ENCODE measurements around the gene PHF8.
A peak's percentile ranks its signal among the peaks of the same experiment; 100 is the strongest.

The PHF8 gene

DNA sequence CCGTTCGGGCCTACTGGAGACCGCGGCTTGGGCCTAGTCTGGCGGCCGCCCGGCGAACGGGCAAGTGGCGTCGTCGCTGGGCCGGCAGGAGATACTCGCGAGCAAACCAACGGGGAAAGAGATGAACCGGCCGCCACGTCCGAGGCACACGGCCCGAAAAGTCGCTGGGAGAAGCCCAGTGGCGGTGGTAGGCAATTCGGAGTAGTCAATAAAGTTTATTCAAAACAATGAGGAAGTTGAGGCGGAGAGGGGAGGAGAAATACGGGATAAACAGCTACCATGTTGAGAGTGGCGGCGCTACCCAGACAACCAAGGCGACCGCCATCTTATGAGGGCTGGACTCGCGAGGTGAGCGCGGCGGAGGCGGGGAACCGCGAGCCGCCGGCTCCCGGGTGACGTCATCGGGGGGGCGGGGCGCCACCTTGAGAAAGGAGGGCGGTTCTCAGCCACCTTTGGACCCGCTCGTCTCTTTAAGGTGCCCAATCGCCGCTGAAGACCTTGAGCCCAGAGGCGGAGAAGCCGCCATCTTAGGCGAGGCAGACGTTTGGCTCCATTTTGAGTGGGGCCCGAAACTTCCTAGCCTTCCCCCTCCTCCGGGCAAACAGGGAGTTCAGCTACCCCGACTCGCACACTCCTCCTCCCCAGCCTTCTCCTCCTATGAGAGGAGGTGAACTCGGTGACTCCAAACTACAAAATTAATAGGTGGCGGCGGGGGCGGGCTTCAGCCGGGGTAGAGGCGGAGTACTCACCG is at the start of gene PHF8:
PHF8 (minus strand) TSS at position 348 of the 751 bp plus-strand sequence. CDS start 1,745 bp downstream, outside the sequence.
- DNase-seq = peak; percentile 98

DNA sequence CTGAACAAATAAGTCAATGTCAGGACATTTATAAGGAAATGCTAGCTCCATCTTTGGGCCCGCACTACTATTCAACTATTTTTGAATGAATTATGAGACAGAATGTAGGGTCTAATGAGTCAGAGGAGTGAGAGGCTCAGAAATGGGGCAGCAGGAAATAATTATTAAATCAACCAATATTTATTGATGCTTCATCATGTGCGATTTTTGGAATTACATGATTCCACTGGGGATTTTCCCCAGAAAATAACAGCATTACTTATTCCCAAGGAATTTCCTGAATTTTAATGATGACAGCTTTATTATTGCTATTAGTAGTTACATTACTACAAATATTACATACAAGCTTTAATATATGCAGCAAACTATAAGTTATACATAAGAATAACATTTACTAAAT is 49.3 kb upstream of the PHF8 start:
- no peak for DNase-seq

DNA sequence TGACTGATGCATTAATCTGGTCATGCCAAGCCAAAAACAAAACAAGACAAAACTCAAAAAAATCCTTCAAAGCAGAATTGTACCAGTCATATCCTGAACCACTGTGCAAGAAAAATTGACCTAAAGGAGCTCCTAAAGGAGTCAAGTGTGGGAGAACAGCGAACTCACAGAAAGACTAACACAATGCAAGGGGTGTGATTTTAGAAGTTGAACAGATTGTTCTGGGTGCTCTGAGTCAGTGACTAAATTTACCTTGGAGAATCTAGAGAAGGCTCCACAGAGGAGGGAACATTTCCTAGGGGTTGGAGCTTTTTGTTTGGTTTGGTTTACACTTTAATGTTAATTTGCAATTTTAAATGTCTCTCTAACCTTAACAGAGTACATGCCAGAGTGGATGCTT is 48.9 kb upstream of the PHF8 start:
- no peak for DNase-seq

DNA sequence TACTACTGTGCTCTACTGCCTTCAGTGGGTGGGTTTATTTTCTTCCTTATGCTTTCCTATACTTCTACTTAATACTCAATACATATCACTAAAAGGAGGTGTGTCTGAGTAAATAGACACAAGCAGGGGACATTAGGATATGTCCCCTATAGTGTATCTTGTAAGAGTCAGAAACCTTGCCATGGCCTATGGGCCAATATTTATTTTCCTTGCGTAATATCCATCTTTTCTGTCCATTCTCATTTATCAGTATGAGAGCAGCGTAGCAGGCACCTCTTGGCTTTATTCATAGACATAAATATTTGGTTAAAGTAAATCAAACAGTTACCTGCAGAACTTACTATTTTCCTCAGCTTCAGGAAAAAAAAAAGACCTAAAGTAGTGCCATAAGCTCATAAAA is 46.6 kb upstream of the PHF8 start:
- DNase-seq = no peak

DNA sequence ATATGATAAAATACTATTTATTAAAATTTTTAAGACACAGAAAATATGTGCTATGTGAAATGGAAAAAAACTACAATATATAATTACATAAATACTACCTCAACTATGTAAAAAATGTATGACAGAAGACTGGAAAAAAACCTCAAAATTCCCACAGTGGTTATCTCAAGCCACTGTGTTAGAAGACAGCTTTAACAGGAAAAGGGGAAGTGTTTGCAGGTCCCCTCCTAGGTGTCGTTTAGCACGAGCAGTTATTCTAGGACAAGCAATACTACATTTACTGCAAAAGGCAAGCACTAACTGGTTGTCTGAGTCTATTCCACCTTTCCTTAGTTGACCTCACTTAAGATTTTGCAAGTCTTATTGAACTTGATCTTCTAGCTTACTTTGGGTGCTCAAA is 44.9 kb upstream of the PHF8 start:
- DNase-seq = no peak

DNA sequence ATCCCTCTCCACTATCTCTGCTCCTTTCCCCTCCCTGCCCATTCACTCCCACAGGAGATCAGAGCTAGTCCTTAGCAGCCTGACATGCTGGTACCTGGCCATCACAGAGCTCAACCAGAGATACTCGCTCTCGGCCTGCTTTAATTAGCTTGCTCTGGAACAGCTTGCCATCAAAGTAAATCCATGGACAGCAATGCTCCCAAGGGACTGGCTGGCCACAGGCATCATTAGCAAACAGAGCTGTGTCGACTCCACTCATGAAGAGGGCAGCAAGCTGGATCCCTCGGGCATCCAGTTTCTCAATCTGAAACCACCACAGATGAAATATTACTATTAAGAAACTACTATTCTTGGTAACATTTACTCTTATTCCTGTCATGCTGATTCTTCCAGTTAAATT is 43.4 kb upstream of the PHF8 start:
- DNase-seq = no peak

DNA sequence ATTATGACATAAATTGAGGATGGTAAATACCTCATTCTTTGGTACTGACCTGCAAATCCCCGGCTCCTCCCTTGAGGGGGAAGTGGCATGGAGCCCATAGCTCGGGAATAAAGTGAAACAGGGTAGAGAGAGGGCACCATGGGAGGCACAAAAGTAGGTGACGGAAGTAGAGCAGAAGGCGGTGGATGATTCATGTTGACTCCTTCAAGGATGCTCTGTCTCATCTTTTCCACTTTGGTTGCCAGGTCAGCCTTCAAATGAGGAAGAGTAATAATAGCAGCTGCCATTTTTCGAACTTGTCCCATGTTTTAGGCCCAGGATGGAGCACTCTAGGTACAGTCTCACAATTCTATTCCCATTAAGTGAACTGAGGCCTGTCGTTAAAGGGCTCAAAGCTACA is 41.4 kb upstream of the PHF8 start:
- no peak for DNase-seq

DNA sequence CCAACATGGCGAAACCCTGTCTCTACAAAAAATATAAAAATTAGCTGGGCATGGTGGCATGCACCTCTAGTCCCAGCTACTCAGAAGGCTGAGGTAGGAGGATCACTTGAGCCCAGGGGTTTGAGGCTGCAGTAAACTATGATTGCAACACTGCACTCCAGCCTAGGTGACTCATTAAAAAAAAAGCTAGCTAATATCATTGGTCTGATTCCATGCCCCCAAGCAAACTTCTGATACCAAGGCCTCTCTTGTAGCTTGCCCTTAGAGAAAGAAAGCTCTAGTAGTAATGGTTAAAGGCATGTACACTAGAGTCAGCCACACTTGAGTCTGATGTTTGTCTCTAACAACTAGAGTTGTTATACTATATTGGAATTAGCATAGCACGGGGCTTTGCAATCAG is 32.6 kb upstream of the PHF8 start:
- no peak for DNase-seq

DNA sequence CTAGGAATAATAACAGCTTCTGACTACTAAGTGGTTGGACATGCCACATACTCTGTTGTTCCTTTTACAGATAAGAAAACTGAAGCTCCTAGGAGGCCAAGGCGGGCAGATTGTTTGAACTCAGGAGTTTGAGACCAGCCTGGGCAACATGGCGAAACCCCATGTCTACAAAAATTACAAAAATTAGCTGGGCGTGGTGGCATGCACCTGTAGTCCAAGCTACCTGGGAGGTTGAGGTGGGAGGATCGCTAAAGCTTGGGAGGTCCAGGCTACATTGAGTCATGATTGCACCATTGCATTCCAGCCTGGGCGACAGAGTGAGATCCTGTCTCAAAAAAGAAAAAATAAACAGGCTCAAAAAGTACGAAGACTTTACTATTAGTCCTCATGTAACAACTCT is 30.6 kb upstream of the PHF8 start:
- no peak for DNase-seq

DNA sequence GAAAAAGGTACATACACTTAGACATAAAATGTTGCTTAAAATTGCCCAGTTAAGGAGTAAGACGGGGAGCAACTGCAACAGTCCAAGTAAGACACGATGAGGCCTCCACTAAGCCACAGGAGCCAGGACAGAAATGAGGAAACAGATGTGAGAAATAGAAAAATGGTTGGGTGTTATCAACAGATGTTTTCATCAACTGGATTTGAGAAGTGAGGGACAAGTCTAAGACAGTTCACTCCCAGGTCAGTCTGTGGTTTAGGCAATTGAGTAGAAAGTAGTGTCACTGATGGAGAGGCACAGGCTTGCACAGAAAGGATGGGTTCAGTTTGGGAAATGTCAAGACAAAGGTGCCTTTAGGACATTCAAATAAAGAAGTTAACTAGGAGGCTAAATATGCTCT is 23.5 kb upstream of the PHF8 start:
- no peak for DNase-seq

DNA sequence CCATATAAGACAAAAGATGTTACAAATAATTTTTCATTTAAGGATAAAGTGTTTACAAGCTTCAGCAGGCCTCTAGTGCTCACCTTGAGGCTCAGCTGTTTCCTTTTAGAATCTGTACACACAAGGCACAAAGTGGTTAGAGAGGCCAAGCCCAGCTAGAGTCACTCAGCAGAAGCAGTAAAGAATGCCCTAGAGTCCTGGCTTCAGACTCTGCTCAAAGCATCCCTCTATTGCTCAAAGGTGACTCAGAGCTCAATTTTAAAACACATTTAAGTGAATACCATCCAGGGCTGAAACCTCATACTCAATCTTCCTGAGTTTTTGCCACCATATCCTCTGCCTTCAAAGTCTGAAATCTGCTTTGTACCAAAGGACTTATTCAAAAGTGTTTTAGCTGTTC is 22.6 kb upstream of the PHF8 start:
- DNase-seq = no peak

DNA sequence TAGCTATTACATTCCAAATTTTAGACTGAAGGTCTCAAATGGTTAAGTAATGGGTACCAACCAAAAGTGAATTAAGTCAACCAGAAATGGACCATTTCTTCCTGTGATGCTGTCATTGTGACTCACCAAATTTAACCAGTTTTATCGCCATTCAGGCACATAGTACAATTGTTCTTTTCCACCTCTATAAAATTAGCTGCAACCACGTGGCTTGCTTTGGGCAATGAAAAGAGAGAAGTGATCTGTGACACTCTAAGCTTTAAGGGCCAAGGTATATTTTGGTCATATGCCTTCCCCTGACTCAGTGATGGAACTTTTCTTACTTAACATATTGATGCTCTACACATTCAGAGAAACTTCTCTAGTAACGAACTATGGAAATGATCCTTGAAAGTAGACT is 20.3 kb upstream of the PHF8 start:
- DNase-seq = no peak

DNA sequence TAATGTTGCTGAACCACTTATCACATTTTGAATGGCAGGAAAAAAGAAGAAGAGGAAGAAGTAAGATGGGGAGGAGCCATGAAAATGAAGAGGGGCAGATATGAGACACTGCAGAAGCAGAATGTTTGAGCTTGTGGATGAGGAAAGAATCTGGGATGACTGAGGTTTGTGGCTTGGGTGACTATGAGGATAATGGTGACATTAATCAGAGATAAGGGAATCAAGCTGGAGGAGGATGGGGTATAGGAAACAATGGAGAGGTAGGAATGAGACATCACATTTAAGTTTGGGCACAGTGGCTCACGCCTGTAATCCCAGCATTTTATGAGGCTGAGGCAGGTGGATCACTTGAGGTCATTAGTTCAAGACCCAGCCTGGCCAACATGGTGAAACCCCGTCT is 19.1 kb upstream of the PHF8 start:
- no peak for DNase-seq

DNA sequence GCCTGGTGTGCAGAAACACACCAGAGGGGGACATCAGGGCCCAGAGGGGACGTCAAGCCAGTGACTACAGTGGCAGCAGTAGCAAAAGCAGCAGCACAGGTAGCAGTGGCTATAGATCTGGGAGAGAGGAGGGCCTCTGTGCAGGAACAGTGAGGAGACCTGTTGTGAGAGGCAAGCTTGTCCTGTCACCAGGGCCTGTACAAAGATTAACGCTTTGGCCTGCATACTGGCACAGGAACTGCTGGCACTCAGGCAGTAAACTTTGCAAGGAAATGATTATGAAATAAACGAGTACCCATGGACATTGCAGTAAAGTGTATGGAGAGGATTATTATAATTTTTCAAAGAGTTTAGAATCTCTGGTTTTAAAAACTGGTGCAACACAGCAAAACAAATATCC is 5.5 kb upstream of the PHF8 start:
- DNase-seq = no peak

DNA sequence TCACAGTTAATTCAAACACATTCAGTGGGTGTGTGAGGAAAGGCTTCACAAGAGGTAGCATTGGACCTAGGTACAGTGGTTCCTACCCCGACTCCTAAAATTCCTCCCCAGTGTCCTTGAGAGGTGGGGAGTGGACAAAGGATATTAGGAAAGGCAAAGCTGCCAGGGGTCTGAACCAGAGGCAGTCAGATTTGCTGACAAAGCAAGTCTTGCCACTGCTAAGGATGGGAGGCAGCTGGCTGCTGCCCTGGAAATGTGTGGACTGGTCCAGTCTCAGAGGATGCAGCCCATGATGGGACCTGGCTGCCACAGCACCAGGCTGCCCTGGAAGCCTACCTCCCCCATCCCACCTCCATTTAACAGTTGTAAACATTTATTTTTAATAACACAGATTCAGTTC is 4.1 kb upstream of the PHF8 start:
- DNase-seq = no peak

DNA sequence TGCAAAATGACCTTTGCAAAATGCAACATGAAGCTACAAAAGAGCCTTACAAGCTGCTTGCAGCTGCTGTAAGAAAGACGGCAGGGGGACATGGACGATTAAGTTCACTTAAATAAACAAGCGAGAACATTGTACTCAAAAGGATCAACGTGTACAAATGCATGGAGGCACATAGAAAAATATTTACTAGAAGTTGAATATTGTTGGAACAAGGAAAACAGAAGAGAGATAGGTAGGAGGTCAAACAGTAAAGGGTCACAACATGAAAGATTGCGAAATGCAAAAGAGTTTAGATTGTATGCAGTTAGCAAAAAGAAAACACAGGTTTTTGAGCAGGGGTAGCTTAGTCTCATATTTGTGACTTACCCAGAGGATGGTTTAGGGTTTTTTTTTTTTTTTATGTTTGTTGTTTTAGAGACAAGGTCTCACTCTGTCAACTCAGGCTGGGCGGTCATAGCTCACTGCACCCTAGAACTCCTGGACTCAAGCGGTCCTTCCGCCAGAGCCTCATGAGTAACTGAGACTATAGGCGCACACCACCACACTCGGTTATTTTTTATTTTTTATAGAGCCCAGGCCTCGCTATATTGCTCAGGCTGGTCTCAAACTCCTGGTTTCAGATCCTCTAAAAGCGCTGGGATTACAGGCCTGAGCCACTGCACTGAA is 1.4 kb upstream of the PHF8 start:
- no peak for DNase-seq

DNA sequence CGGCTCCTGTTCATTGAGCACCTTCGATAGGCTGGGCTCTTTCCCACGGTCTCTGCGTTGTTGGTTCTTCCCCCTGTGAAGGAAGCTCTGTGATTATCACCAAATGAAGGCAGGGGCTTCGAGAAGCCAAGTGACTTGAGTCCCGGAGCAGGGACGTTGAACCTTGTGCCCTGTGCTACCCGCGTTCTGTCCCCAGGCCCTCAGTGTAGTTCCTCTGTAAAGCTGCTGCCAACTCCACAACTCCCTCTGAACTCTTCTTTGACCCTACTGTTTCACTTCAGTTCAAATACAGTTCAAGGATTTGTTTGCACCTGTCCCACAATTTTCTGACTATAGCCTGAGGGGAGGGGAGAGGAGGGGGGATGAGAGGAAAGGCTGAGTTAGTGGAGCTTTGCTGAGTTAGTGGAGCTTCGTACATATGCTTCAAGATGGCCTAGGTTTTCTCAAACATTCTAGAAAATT is 635 bp upstream of the PHF8 start:
- DNase-seq = no peak

DNA sequence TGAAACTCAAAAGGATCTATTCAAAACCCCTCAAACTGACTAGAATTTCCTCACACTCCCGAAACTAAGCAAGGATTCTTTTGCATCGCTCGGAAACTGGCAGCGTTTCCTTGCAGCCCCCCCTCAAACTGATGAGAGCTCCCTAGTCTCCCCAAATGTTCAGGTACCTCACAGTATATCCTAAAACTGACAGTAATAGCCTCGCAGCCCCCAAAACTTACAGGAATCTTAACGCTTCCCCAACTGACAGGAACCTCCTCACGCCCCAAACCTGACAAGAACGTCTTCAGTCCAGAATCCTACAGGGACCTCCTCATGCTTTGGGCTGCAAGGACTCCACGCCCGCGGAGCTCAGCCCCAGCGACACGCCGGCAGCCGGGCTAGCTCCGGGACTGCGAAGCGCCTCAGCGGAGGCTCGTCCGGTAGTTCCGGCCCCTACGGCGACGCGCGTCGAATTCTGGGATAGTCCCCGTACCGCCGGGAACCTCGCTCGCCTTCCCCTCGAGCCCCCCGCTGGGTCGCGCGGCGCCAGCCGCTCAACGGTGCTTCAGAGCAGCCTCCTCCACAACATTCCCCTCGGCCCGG is 640 bp downstream of the PHF8 start:
- peak; percentile 81 for DNase-seq

DNA sequence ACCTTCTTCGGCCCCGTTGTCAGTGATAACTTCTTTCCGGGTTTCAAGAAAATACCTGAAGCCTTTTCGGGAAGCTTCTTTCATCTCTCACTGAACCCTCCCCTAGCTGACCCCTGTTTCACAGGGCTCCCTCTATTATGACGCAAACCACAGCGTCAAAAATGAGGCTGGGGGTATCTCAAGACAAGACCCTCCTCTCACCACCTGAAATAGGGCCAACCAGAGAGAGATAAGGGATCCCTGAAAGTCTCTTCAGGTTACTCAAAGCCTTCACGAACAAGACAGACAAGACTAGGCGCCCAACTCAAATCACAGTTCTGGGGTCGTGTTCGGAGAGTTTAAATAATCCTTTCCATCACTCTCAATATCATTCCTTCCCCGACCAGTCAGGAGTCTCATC is 1.2 kb downstream of the PHF8 start:
- peak; percentile 57 for DNase-seq

DNA sequence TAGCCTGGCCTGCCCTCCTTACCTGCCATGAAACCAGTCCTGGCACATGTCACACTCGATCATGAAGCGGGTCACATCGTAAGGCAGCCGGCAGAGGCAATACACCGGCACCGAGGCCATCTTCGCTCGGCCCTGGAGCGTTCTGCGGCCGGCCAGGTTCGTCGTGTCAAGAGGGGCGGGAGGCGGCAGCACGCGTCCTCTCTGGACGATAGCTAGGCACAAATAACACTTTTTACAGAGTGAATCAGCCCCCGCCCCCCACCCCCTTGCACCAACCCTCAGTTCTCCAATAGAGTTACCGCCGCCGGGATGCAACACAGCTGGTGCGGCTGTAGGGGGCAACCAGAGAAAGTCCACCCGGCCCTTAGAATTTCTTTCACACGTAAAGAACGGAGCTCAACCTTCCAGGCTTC is 1.7 kb downstream of the PHF8 start:
- peak; percentile 78 for DNase-seq

DNA sequence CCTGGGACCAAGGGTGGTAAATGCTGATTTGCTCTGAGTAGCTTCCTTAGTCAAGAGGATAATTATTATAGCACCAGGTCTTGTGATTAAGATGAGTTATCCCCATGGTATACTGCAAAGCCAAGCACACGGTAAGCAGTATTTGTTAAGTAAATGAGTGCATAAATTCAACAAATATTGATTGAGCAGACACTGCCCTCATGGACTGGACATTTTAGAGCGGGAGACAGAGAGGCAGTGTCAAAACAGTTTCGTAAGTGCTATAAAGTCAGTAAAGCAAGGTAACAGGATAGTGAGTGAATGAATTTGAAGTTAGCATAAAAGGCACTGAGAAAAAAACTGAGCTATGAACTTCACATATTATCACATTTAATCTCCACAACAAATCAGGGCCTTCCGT is 13.9 kb downstream of the PHF8 start:
- DNase-seq = no peak

DNA sequence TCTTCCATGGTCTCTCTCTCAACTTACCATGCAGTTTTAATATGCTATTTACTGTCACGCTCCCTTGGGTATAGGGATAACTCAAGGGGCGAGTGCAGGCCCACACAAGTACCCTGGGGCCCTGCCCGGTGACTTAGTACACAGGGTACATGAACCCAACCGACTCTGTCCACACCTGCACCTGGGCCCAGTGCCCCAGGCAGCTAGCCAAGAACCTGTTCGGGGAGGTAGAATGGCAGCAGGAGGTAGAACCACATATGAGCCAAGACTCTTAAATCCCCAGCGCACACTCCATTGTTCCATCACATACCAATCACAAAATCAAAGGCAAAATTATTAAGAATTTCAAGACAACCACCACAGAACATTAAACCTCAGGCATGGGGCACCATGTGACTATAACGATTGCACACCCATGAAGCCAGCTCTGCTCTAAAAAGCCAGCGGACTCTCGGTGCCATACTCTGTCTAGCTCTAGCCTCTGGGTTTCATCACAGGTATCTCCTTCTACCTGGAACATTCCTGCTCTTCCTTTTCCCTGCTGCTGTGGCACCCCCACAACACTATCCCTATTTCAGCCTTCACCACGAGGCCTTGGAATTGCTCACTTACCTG is 14.6 kb downstream of the PHF8 start:
- DNase-seq = no peak

DNA sequence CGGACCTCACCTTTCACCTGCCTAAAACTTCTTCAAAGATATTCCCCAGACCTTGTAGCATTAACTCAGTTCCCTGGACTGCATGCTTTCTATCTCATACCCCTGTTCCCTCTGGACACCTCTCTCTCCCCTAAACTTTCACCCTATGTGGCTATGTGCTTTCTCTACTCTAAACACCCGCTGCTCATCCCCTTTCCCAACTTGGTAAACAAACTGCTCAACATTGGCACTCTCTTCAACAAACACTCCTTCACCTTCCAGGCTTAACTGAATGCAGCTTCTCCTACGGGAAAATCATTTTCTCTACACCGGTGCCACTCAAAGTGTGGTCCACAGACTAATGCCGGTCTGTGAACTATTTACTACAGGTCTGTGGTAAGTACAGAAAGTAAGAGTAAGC is 19.9 kb downstream of the PHF8 start:
- no peak for DNase-seq
